ENCODE results near the gene ARID5B. TPM values are rescaled to one million over a fixed set of nuclear protein-coding genes. Genes with fewer than 3 reads are reported as not detected.

ARID5B gene
- total and polyA plus RNA-seq, 2 experiments from 2014 or later = 1.3 to 1.6 TPM

GRCh38 chr10:61919646-61920215 lies 18.2 kb downstream of the ARID5B start:
- Histone ChIP-seq H3K9me2 (ENCODE audit: insufficient read depth) (peaks cover 3% of the 10 kb centered on the region; the same call in 1 of the 2 replicates), H2AFZ (no peak overlapping the region), H3K36me3 (ENCODE audit: insufficient read depth) (no peaks in the 10 kb centered on the region), H3K4me2 (no peak overlapping the region), H3K4me3 (no peak overlapping the region), H3F3A (replicated peaks; ENCODE audit: low read depth) (no peaks in the 10 kb centered on the region), H3K4me1 (ENCODE audit: insufficient read depth) (no peaks in the 10 kb centered on the region), H4K20me1 (replicated peaks; ENCODE audit: insufficient read depth) (no peaks in the 10 kb centered on the region), H3K79me2 (replicated peaks; ENCODE audit: insufficient read depth) (no peaks in the 10 kb centered on the region), H3K27ac (ENCODE audit: low read depth) (no peak overlapping the region), H3K27me3 (ENCODE audit: insufficient read depth) (no peaks in the 10 kb centered on the region)
- no peaks in the 10 kb centered on the region for H3K9me3 Mint-ChIP-seq
- no peaks in the 10 kb centered on the region for H3K36me3 Mint-ChIP-seq (ENCODE audit: low read depth)
- H3K27ac Mint-ChIP-seq = no peak overlapping the region
- DNase-seq (ENCODE audit: low spot score) = no peak
- no peak for ATAC-seq
- H3K4me1 Mint-ChIP-seq = no peaks in the 10 kb centered on the region; the same call in 1 of the 3 replicates
- TF ChIP-seq ZNF114 (CRISPR knock-in tag; IDR thresholded peaks at IDR 0.05) = no peak
- TF ChIP-seq CREB1 (CRISPR knock-in tag; IDR thresholded peaks at IDR 0.05; ENCODE audit: low read depth) = no peak
- no peak for TF ChIP-seq NANOG (IDR thresholded peaks at IDR 0.05; ENCODE audit: borderline replicate concordance)
- TF ChIP-seq STAT1 (IDR thresholded peaks at IDR 0.05; ENCODE audit: unreplicated experiment) = no peak
- TF ChIP-seq ZNF462 (CRISPR knock-in tag; IDR thresholded peaks at IDR 0.05) = no peak
- TF ChIP-seq EZH2 (IDR thresholded peaks at IDR 0.05; ENCODE audit: low read depth, unreplicated experiment) = no peak
- no peak for TF ChIP-seq EZH2phosphoT487 (IDR thresholded peaks at IDR 0.05; ENCODE audit: unreplicated experiment)
- TF ChIP-seq JUNB (IDR thresholded peaks at IDR 0.05; ENCODE audit: unreplicated experiment) = no peak
- TF ChIP-seq ZNF331 (CRISPR knock-in tag; IDR thresholded peaks at IDR 0.05; ENCODE audit: low read depth) = no peak
- TF ChIP-seq REST (IDR thresholded peaks at IDR 0.05; ENCODE audit: unreplicated experiment) = no peak
- no peaks in the 10 kb centered on the region for H3K27me3 Mint-ChIP-seq (ENCODE audit: insufficient read depth, low read depth, poor library complexity)
- no peak overlapping the region for H3K4me3 Mint-ChIP-seq

Measured in GM23338 (cell line).